Transverse colon (tissue), 4 donors: ENCODE results near the gene PLAAT3. TPM values are rescaled to one million over a fixed set of nuclear protein-coding genes. Genes with fewer than 3 reads are reported as not detected.
A peak's percentile ranks its signal among the peaks of the same experiment; 100 is the strongest.

Experiments used
- DNase-seq: peaks from one replicate; pipeline ENCODE4 v3.0.0-alpha.2; 2019
- H3K27ac ChIP-seq, 4 donors: fragments of 200-600 bp; sonication (generic); 2 replicates each; pipeline ENCODE4 v1.5.1; 2016 to 2018; ENCODE audit warnings: inconsistent platforms in 4 of 4
- H3K27me3 ChIP-seq: fragments of 200-600 bp; sonication (generic); 2 replicates; pipeline ENCODE4 v1.5.1; 2017; ENCODE audit warnings: inconsistent platforms
- H3K36me3 ChIP-seq, 4 donors: fragments of 200-600 bp; sonication (generic); 2 replicates each; pipeline ENCODE4 v1.5.1; 2017 to 2019; ENCODE audit warnings: inconsistent platforms in 4 of 4
- H3K4me1 ChIP-seq, 4 donors: fragments of 200-600 bp; sonication (generic); 2 replicates each; pipeline ENCODE4 v1.5.1; 2017 to 2020; ENCODE audit warnings: inconsistent platforms in 4 of 4
- H3K4me3 ChIP-seq, 4 donors: fragments of 200-600 bp; sonication (generic); 1 replicate in 1 of 4; 2 replicates in 3 of 4; pipeline versions ENCODE4 v1.5.1 to v1.6.1; 2017 to 2019; ENCODE audit warnings: inconsistent platforms in 4 of 4
- H3K9me3 ChIP-seq, 2 donors: fragments of 200-600 bp; sonication (generic); 2 replicates each; pipeline ENCODE4 v1.5.1; 2017 to 2019; ENCODE audit warnings: inconsistent platforms in 2 of 2
- EP300 ChIP-seq: sonication (generic); formaldehyde crosslinking; IDR thresholded peaks from one replicate; pipeline ENCODE4 v1.6.1; 2017; ENCODE audit warnings: antibody characterized with exemption, low read depth
- POLR2A ChIP-seq: fragments of 450-650 bp; IDR thresholded peaks from one replicate; pipeline ENCODE4 v1.6.1; 2016; ENCODE audit warnings: antibody characterized with exemption, mild to moderate bottlenecking, moderate library complexity
- POLR2AphosphoS5 ChIP-seq, 3 donors: sonication (generic); formaldehyde crosslinking; IDR thresholded peaks; one replicate each; pipeline ENCODE4 v1.6.1; 2016; ENCODE audit warnings: antibody characterized with exemption in 3 of 3
- WGBS, 2 donors: methylation state at CpG; one replicate each; pipeline ENCODE4 v1.1.5; 2018; ENCODE audit warnings: low coverage in 1 of 2; 5-methylcytosine and 5-hydroxymethylcytosine counted together
- in situ Hi-C, 4 donors: fragments of 200-750 bp; cut with MboI; loops; one replicate each; pipeline versions ENCODE4 v1.15.0 to v1.15.1; 2017; ENCODE audit warnings: low sequenced_read_pairs in 3 of 4, low pct_ligation_motif_present in 1 of 4, low pct_unique_long_range_greater_than_20kb in 1 of 4
- intact Hi-C: fragments of 100-400 bp; cut with DNase I; formaldehyde crosslinking; loops from one replicate; pipeline ENCODE4 v1.15.1; 2023; ENCODE audit warnings: low total_unique reads
- total RNA-seq, 4 donors: library from RNA; depleted of rRNA; stranded (reverse); fragments of >200 nt; gene quantifications; one replicate each; pipeline ENCODE4 v1.1.0, GENCODE V29; 2016
- TF ChIP-seq, protein P1 (sequence below), 5 experiments: fragments of 200-600 bp in 3 of 5; fragments of 450-650 bp in 2 of 5; sonication (generic) in 3 of 5; IDR thresholded peaks; 1 replicate in 2 of 5; 2 replicates in 3 of 5; pipeline ENCODE4 v1.5.1; 2016 to 2017; ENCODE audit warnings: antibody characterized with exemption in 5 of 5, inconsistent platforms in 3 of 5, mild to moderate bottlenecking in 2 of 5, moderate library complexity in 1 of 5

The PLAAT3 gene
- total RNA-seq, 4 donors from 2014 or later: 8.6 to 16.7 (median 10.5) TPM

GRCh38 chr11:63574856-63575602, 39.2 kb downstream of the PLAAT3 start:
- in situ Hi-C loops: no loop called here
- peaks cover 0 to 3% (median 0%) of the 10 kb centered on the region in 4 donors for H3K36me3 ChIP-seq
- peaks cover 2 to 3% of the 10 kb centered on the region in 2 donors for H3K9me3 ChIP-seq
- DNase-seq: no peak
- peaks cover 13 to 21% (median 16%) of the 10 kb centered on the region in 4 donors for H3K4me1 ChIP-seq
- TF ChIP-seq EP300 (no peak), POLR2A (no peak), POLR2AphosphoS5 (IDR thresholded peaks at IDR 0.05) (no peak)
- TF ChIP-seq, protein P1, sequence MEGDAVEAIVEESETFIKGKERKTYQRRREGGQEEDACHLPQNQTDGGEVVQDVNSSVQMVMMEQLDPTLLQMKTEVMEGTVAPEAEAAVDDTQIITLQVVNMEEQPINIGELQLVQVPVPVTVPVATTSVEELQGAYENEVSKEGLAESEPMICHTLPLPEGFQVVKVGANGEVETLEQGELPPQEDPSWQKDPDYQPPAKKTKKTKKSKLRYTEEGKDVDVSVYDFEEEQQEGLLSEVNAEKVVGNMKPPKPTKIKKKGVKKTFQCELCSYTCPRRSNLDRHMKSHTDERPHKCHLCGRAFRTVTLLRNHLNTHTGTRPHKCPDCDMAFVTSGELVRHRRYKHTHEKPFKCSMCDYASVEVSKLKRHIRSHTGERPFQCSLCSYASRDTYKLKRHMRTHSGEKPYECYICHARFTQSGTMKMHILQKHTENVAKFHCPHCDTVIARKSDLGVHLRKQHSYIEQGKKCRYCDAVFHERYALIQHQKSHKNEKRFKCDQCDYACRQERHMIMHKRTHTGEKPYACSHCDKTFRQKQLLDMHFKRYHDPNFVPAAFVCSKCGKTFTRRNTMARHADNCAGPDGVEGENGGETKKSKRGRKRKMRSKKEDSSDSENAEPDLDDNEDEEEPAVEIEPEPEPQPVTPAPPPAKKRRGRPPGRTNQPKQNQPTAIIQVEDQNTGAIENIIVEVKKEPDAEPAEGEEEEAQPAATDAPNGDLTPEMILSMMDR (IDR thresholded peaks at IDR 0.05): no peak
- peak overlapping the region; percentile 74 to 90 (median 87) for H3K27ac ChIP-seq
- no peaks in the 10 kb centered on the region for H3K27me3 ChIP-seq
- intact Hi-C loops: no loop called here
- H3K4me3 ChIP-seq: peak overlapping the region; percentile 7 to 38 (median 12)
- WGBS, 2 donors: 46 to 55% methylated on average over 7 to 10 of the region's 10 CpGs

GRCh38 chr11:63573881-63574855, 40.1 kb downstream of the PLAAT3 start:
- intact Hi-C loops: no loop called here
- DNase-seq: peak; percentile 81
- no peaks in the 10 kb centered on the region for H3K36me3 ChIP-seq

GRCh38 chr11:63572026-63572688, 42.1 kb downstream of the PLAAT3 start:
- 57 to 67% methylated on average over 3 of the region's 3 CpGs for WGBS, 2 donors
- TF ChIP-seq POLR2A (no peak), POLR2AphosphoS5 (IDR thresholded peaks at IDR 0.05) (no peak), EP300 (no peak)
- TF ChIP-seq, protein P1 (IDR thresholded peaks at IDR 0.05): no peak
- in situ Hi-C loops (no loop called here), intact Hi-C loops (no loop called here)
- H3K4me3 ChIP-seq: no peak overlapping the region
- H3K27ac ChIP-seq: no peak overlapping the region
- no peaks in the 10 kb centered on the region for H3K9me3 ChIP-seq
- H3K36me3 ChIP-seq: no peaks in the 10 kb centered on the region
- peaks cover 21 to 30% (median 22%) of the 10 kb centered on the region in 4 donors for H3K4me1 ChIP-seq
- no peak for DNase-seq
- no peaks in the 10 kb centered on the region for H3K27me3 ChIP-seq

More at GRCh38 chr11:63573881-63574855, 40.1 kb downstream of the PLAAT3 start:
- TF ChIP-seq, protein P1 (IDR thresholded peaks at IDR 0.05): no peak
- peak in 2 of 3 donors; percentile 42 to 67 for TF ChIP-seq POLR2AphosphoS5 (IDR thresholded peaks at IDR 0.05)
- TF ChIP-seq POLR2A: peak; percentile 25
- in situ Hi-C loops: no loop called here
- peak overlapping the region; percentile 7 to 38 (median 12) for H3K4me3 ChIP-seq
- H3K4me1 ChIP-seq: peaks cover 13 to 21% (median 16%) of the 10 kb centered on the region in 4 donors
- no peaks in the 10 kb centered on the region for H3K27me3 ChIP-seq
- H3K9me3 ChIP-seq: no peaks in the 10 kb centered on the region
- peak overlapping the region; percentile 74 to 90 (median 87) for H3K27ac ChIP-seq
- WGBS, 2 donors: 29 to 37% methylated on average over 13 to 15 of the region's 15 CpGs
